Measurements from ENCODE around the gene SCN1A. TPM values are rescaled to one million over a fixed set of nuclear protein-coding genes. Genes with fewer than 3 reads are reported as not detected.

The SCN1A gene
- total RNA-seq, 1 experiment from 2014 or later = not detected

DNA sequence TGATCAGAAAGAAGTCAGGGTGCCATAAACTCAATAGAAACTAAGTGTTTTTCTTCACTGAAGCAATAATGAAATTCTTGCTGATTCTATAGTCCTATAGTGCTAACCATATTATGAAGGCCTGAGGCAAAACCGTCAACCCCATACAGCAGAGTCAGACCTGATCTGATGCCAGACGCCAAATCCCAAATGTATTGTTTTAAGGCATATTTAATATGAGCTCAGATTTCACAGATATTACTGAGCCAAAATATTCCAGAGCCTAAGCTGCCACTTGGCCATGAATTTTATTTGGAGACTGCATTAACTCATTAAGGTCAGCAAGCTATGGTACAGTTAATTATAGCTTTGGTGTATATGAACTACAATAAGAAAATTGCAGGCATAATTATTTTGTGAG lies 53.4 kb downstream of the SCN1A start:
- no peaks in the 10 kb centered on the region for H3K4me1 ChIP-seq (ENCODE audit: control insufficient read depth, insufficient read depth, low read length)
- CTCF ChIA-PET = no interaction called here
- POLR2A ChIA-PET = no interaction called here
- H3K9me3 ChIP-seq (ENCODE audit: control insufficient read depth, insufficient read depth, low read depth, low read length) = no peaks in the 10 kb centered on the region
- BruUV-seq (replicated peaks) = no TSS peak
- intact Hi-C loops (cut with micrococcal nuclease; ENCODE audit: unreplicated experiment) = no loop called here
- in situ Hi-C loops (cut with HindIII; ENCODE audit: low pct_unique_long_range_greater_than_20kb, low sequenced_read_pairs) = no loop called here
- ATAC-seq (no peak), DNase-seq (ENCODE audit: low read depth, low spot score) (no peak)
- no peaks in the 10 kb centered on the region for H3K27me3 ChIP-seq (ENCODE audit: control insufficient read depth, insufficient read depth, low read length)
- H3K27ac ChIP-seq (ENCODE audit: low read length) = no peak overlapping the region
- H3K36me3 ChIP-seq (ENCODE audit: control insufficient read depth, insufficient read depth, low read length) = no peaks in the 10 kb centered on the region
- no peak for TF ChIP-seq REST (IDR thresholded peaks at IDR 0.05; ENCODE audit: insufficient read depth in 1 of 2, low read depth in 2 of 2, low read length in 1 of 2)
- no peak for TF ChIP-seq CTCF (IDR thresholded peaks at IDR 0.05)
- TF ChIP-seq POLR2AphosphoS5 (IDR thresholded peaks at IDR 0.05; ENCODE audit: low read depth, low read length) = no peak
- TF ChIP-seq SIN3A (IDR thresholded peaks at IDR 0.05; ENCODE audit: borderline replicate concordance, insufficient read depth, low read depth, low read length) = no peak
- no peak for TF ChIP-seq TCF7L2 (IDR thresholded peaks at IDR 0.05; ENCODE audit: low read depth, low read length)
- no peak overlapping the region for H3K4me3 ChIP-seq (ENCODE audit: low read depth in 2 of 2, low read length in 2 of 2)

DNA sequence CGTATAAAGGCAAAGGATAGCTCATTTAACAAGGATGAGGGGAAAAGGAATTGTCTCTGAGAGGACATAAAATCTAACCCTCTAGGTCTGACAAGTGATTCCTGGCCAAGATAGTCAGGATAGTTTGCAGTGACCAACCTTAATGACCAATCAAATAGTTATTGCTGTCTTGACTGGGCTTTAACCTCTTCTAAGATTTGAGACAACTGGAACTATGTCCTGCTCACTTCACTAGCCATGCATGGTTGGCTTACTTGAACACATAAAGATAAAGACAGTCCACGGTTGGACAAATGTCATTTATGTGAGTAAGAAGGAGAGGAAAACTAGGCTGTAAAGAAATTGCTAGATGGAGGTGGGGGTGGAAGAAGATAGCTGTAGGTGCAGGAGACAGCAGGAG lies 53.8 kb downstream of the SCN1A start:
- no peak for ATAC-seq
- H3K27me3 ChIP-seq (ENCODE audit: control insufficient read depth, insufficient read depth, low read length) = no peaks in the 10 kb centered on the region
- no peak for DNase-seq (ENCODE audit: low read depth, low spot score)
- in situ Hi-C loops (cut with HindIII; ENCODE audit: low pct_unique_long_range_greater_than_20kb, low sequenced_read_pairs) = no loop called here
- ChIA-PET CTCF (no interaction called here), POLR2A (no interaction called here)
- TF ChIP-seq SIN3A (IDR thresholded peaks at IDR 0.05; ENCODE audit: borderline replicate concordance, insufficient read depth, low read depth, low read length) (no peak), CTCF (IDR thresholded peaks at IDR 0.05) (no peak), POLR2AphosphoS5 (IDR thresholded peaks at IDR 0.05; ENCODE audit: low read depth, low read length) (no peak), REST (IDR thresholded peaks at IDR 0.05; ENCODE audit: insufficient read depth in 1 of 2, low read depth in 2 of 2, low read length in 1 of 2) (no peak), TCF7L2 (IDR thresholded peaks at IDR 0.05; ENCODE audit: low read depth, low read length) (no peak)
- no TSS peak for BruUV-seq (replicated peaks)
- no peaks in the 10 kb centered on the region for H3K4me1 ChIP-seq (ENCODE audit: control insufficient read depth, insufficient read depth, low read length)
- H3K36me3 ChIP-seq (ENCODE audit: control insufficient read depth, insufficient read depth, low read length) = no peaks in the 10 kb centered on the region
- H3K27ac ChIP-seq (ENCODE audit: low read length) = no peak overlapping the region
- intact Hi-C loops (cut with micrococcal nuclease; ENCODE audit: unreplicated experiment) = no loop called here
- H3K4me3 ChIP-seq (ENCODE audit: low read depth in 2 of 2, low read length in 2 of 2) = no peak overlapping the region
- H3K9me3 ChIP-seq (ENCODE audit: control insufficient read depth, insufficient read depth, low read depth, low read length) = no peaks in the 10 kb centered on the region
